ENCODE results near the gene C5orf63. TPM values are rescaled to one million over a fixed set of nuclear protein-coding genes. Genes with fewer than 3 reads are reported as not detected.

The C5orf63 gene
- total and polyA plus RNA-seq, 11 donors = 1.4 to 14.7 (median 6.4) TPM

- DNase-seq (no peak), ATAC-seq (no peak)
- H3K27ac ChIP-seq = peak overlapping the region in 2 of 12 donors; percentile 5 to 7
- peaks cover 0 to 56% (median 31%) of the 10 kb centered on the region in 12 donors for H3K4me1 ChIP-seq
- WGBS, 4 donors = 37 to 48% (median 45%) methylated on average over 3 of the region's 3 CpGs
- intact Hi-C loops (cut with DNase I) = no loop called here
- H3K9me3 ChIP-seq = no peaks in the 10 kb centered on the region
- TF ChIP-seq POLR2A (IDR thresholded peaks at IDR 0.05) (no peak), CTCF (IDR thresholded peaks at IDR 0.05) (no peak)
- no peaks in the 10 kb centered on the region for H3K36me3 ChIP-seq
- no peak overlapping the region for H3K4me3 ChIP-seq
- H3K27me3 ChIP-seq = no peaks in the 10 kb centered on the region
Observed at GRCh38 chr5:127002390-127002789, 70.9 kb downstream of the C5orf63 start.

- TF ChIP-seq POLR2A (IDR thresholded peaks at IDR 0.05) (no peak), CTCF (IDR thresholded peaks at IDR 0.05) (no peak)
- peak overlapping the region in 5 of 12 donors; percentile 5 to 40 (median 14) for H3K27ac ChIP-seq
- H3K36me3 ChIP-seq = no peaks in the 10 kb centered on the region
- no peaks in the 10 kb centered on the region for H3K9me3 ChIP-seq
- ATAC-seq (peak in 3 of 4 donors; percentile 38 to 63 (median 53)), DNase-seq (no peak)
- intact Hi-C loops (cut with DNase I) = no loop called here
- H3K27me3 ChIP-seq = no peaks in the 10 kb centered on the region
- H3K4me1 ChIP-seq = peaks cover 0 to 57% (median 30%) of the 10 kb centered on the region in 12 donors
- no peak overlapping the region for H3K4me3 ChIP-seq
- WGBS, 4 donors = 42 to 58% (median 51%) methylated on average over 4 of the region's 4 CpGs
Observed at GRCh38 chr5:127001621-127002296, 71.5 kb downstream of the C5orf63 start.

Other genes with a start within 250 kb of the C5orf63 start
- gene MARCHF3, start 42.9 kb downstream of the C5orf63 start, total RNA-seq = 10 to 100 TPM; 19.9 to 50.3 (median 38.0) TPM
- 100 to 1,000 TPM in 1 of 2 donors, 1 to 10 TPM in 1; 9.9 to 113 TPM for gene MARCHF3, start 42.9 kb downstream of the C5orf63 start, polyA plus RNA-seq
- 1 to 10 TPM in 1 of 9 donors, under 1 TPM in 8; 0.09 to 1.3 (median 0.37) TPM for gene MEGF10, start 217.3 kb upstream of the C5orf63 start, total RNA-seq
- gene MEGF10, start 217.3 kb upstream of the C5orf63 start, polyA plus RNA-seq = under 1 TPM; 0.04 to 0.28 TPM